NCI-H446 (cell line): ENCODE measurements around the gene SENP8.

Experiments used
- DNase-seq, 2 experiments: peaks; one replicate each; lab custom pipeline; 2025; lab: John Stamatoyannopoulos, UW

The SENP8 gene

GRCh38 chr15:72113347-72114031, 4.7 kb upstream of the SENP8 start:
- DNase-seq, result no peak

GRCh38 chr15:72116731-72117485, 1.3 kb upstream of the SENP8 start:
- DNase-seq, result no peak

- DNase-seq, result peak in 1 of 2 experiments; percentile 54
These were observed 652 bp upstream of the SENP8 start for GRCh38 chr15:72117486-72118016.

- no peak for DNase-seq
These were observed 6.0 kb downstream of the SENP8 start for GRCh38 chr15:72124218-72124617.

GRCh38 chr15:72127724-72128322, 9.6 kb downstream of the SENP8 start:
- DNase-seq, result no peak

- no peak for DNase-seq
These were observed 10.2 kb downstream of the SENP8 start for GRCh38 chr15:72128359-72128758.

GRCh38 chr15:72130272-72130671, 12.1 kb downstream of the SENP8 start:
- no peak for DNase-seq

GRCh38 chr15:72131922-72132321, 13.7 kb downstream of the SENP8 start:
- no peak for DNase-seq

GRCh38 chr15:72133211-72133610, 15.0 kb downstream of the SENP8 start:
- DNase-seq, result no peak

- peak in 1 of 2 experiments; percentile 25 for DNase-seq
These were observed 17.5 kb downstream of the SENP8 start for GRCh38 chr15:72135719-72136118.

- DNase-seq, result peak; percentile 10 to 47
These were observed 18.2 kb downstream of the SENP8 start for GRCh38 chr15:72136170-72137051.

GRCh38 chr15:72139667-72140066, 21.5 kb downstream of the SENP8 start:
- DNase-seq, result no peak

- DNase-seq, result no peak
These were observed 21.9 kb downstream of the SENP8 start for GRCh38 chr15:72140088-72140487.

GRCh38 chr15:72141171-72142084, 23.2 kb downstream of the SENP8 start:
- no peak for DNase-seq

- DNase-seq, result no peak
These were observed 28.0 kb downstream of the SENP8 start for GRCh38 chr15:72146221-72146620.

- DNase-seq, result no peak
These were observed 28.7 kb downstream of the SENP8 start for GRCh38 chr15:72146934-72147333.

- DNase-seq, result no peak
These were observed 29.2 kb downstream of the SENP8 start for GRCh38 chr15:72147418-72147817.

- no peak for DNase-seq
These were observed 35.2 kb downstream of the SENP8 start for GRCh38 chr15:72153269-72154000.

- no peak for DNase-seq
These were observed 36.1 kb downstream of the SENP8 start for GRCh38 chr15:72154316-72154715.

- peak in 1 of 2 experiments; percentile 28 for DNase-seq
These were observed 36.9 kb downstream of the SENP8 start for GRCh38 chr15:72155003-72155621.
